ENCODE results near the gene RND2. TPM values are rescaled to one million over a fixed set of nuclear protein-coding genes. Genes with fewer than 3 reads are reported as not detected.
A peak's percentile ranks its signal among the peaks of the same experiment; 100 is the strongest.

Gene RND2
- total and polyA plus RNA-seq, 9 of the 15 experiments (the other 6 are each of a cell fraction or from before 2014, with no cell fraction given) = 0.15 to 1.9 (median 0.98) TPM

DNA sequence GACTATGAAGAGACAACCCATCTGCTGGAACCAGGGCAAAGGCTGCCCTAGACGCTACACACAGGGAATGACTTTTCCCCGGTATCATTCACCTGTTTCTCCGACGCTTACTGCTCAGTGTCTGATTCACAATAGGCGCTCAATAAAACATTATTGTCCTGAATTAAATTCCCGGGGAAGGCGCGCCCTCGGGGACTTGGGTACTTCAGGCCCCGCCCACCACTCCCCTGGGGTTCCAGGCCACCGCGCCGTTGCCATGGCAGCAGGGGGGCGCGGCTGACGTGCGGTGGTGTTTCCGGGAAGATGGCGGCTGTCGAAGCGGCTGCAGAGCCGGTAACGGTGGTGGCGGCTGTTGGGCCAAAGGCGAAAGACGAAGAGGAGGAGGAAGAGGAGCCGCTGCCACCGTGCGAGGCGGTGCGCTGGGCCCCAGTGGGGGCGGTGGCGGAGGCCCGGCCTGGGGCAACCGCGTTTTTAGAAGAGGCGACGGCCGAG lies 44.7 kb upstream of the RND2 start, which contains the start of gene RUNDC1 (continued):
- no peak for TF ChIP-seq NFE2L1 (tag; IDR thresholded peaks at IDR 0.05; ENCODE audit: borderline replicate concordance, low read depth)
- TF ChIP-seq ARNT (IDR thresholded peaks at IDR 0.05) = no peak
- TF ChIP-seq SIN3A (IDR thresholded peaks at IDR 0.05; ENCODE audit: borderline replicate concordance in 2 of 2, control insufficient read depth in 1 of 2, low read depth in 2 of 2, low read length in 2 of 2) = peak; percentile 92 to 97
- TF ChIP-seq ZBTB40 (IDR thresholded peaks at IDR 0.05) = no peak
- TF ChIP-seq ZBTB40 (CRISPR knock-in tag; IDR thresholded peaks at IDR 0.05) = no peak
- no peak for TF ChIP-seq FOXP4 (CRISPR knock-in tag; IDR thresholded peaks at IDR 0.05; ENCODE audit: borderline replicate concordance)
- TF ChIP-seq TGIF2 (CRISPR knock-in tag; IDR thresholded peaks at IDR 0.05) = no peak
- no peak for TF ChIP-seq NR2C1 (IDR thresholded peaks at IDR 0.05)
- no peak for TF ChIP-seq NR2C1 (tag; IDR thresholded peaks at IDR 0.05)
- no peak for TF ChIP-seq SNIP1 (IDR thresholded peaks at IDR 0.05; ENCODE audit: low read depth)
- no peak for TF ChIP-seq KDM2B (CRISPR knock-in tag; IDR thresholded peaks at IDR 0.05)
- TF ChIP-seq SAFB2 (IDR thresholded peaks at IDR 0.05; ENCODE audit: borderline replicate concordance, low read depth, low read length, severe bottlenecking) = no peak
- TF ChIP-seq E4F1 (CRISPR knock-in tag; IDR thresholded peaks at IDR 0.05; ENCODE audit: borderline replicate concordance) = no peak; the same call in 1 of the 2 replicates
- no peak for TF ChIP-seq ASH1L (IDR thresholded peaks at IDR 0.05; ENCODE audit: borderline replicate concordance, low read depth, partially characterized antibody)
- no peak for TF ChIP-seq HNRNPH1 (optimal IDR thresholded peaks at IDR 0.05; ENCODE audit: low read depth, low read length)

Measured in K562 (cell line).